Spleen (tissue), 7 donors: ENCODE data around the gene CRK.

Experiments used
- CTCF ChIP-seq, 11 experiments: fragments of 200-600 bp in 7 of 11; fragments of 450-650 bp in 4 of 11; sonication (generic) in 4 of 11; IDR thresholded peaks in 8 of 11; conservative IDR thresholded peaks in 3 of 11; 1 replicate in 7 of 11; 2 replicates in 4 of 11; pipeline versions ENCODE4 v1.4.0 to v1.8.0; 2016 to 2021; ENCODE audit warnings: antibody characterized with exemption in 11 of 11, inconsistent platforms in 4 of 11, mild to moderate bottlenecking in 1 of 11
- POLR2A ChIP-seq, 3 donors: fragments of 450-650 bp; IDR thresholded peaks; one replicate each; pipeline ENCODE4 v1.5.1; 2017; ENCODE audit warnings: antibody characterized with exemption in 3 of 3, mild to moderate bottlenecking in 1 of 3
- donor health status: DM: no; HTN: no; CAD: no; lungs with moderate emphysema.
- donor health status: DM: no; HTN: no; CAD: no.
- donor health status: DM: no; HTN: no; CAD: no.

- TF ChIP-seq CTCF (IDR thresholded peaks at IDR 0.05 in 8 of 11, conservative IDR thresholded peaks at IDR 0.05 in 3 of 11): no peak
- TF ChIP-seq POLR2A (IDR thresholded peaks at IDR 0.05): no peak
Observed at GRCh38 chr17:1498233-1498632, 42.2 kb upstream of the CRK start.
